ENCODE data around the gene PSMB11.

GRCh38 chr14:23066855-23067744 lies 25.1 kb downstream of the PSMB11 start:
- no peak for TF ChIP-seq CTCF (IDR thresholded peaks at IDR 0.05)
- TF ChIP-seq POLR2A (IDR thresholded peaks at IDR 0.05): no peak

All from heart left ventricle (tissue), 13 donors.